IMR-90 (cell line): ENCODE results near the gene ARMC8. TPM values are rescaled to one million over a fixed set of nuclear protein-coding genes. Genes with fewer than 3 reads are reported as not detected.

ENCODE experiments used
- ATAC-seq: fragments of 200-7000 bp; cut with Tn5 transposase; 2 replicates; pipeline ENCODE4 v1.9.1; 2020; ENCODE audit warnings: low read depth, mild to moderate bottlenecking, moderate library complexity
- BruUV-seq: library from RNA; stranded (reverse); fragments of 400-500 nt; replicated peaks from 2 replicates; lab custom pipeline; 2021; lab: Mats Ljungman, UMichigan
- CTCF ChIA-PET: fragments of 300-600 bp; formaldehyde crosslinking; extraction: SDS; loops from one replicate; lab custom pipeline; 2021; ENCODE audit warnings: antibody characterized with exemption; lab: Yijun Ruan, JAX
- POLR2A ChIA-PET: fragments of 300-600 bp; sonication (Branson Sonifier 250); formaldehyde crosslinking; loops from one replicate; lab custom pipeline; 2022; ENCODE audit warnings: antibody characterized with exemption; ENCODE audit not compliant: unreplicated experiment; lab: Charles Lee
- DNase-seq: peaks from one replicate; pipeline ENCODE4 v3.0.0; 2013
- H2AFZ ChIP-seq: replicated peaks from 2 replicates; pipeline ENCODE3; 2013; ENCODE audit warnings: low read length, mild to moderate bottlenecking; ENCODE audit not compliant: poor library complexity
- H2AK5ac ChIP-seq: 2 replicates; pipeline ENCODE4 v1.6.1; 2013; ENCODE audit warnings: low read depth, low read length, inconsistent platforms
- H2AK9ac ChIP-seq: replicated peaks from 2 replicates; pipeline ENCODE3; 2013; ENCODE audit warnings: mild to moderate bottlenecking, low read depth, low read length, moderate library complexity; ENCODE audit not compliant: poor library complexity
- H2BK120ac ChIP-seq: 2 replicates; pipeline ENCODE4 v1.6.1; 2013; ENCODE audit warnings: low read depth, low read length, inconsistent platforms
- H2BK15ac ChIP-seq: 3 replicates; pipeline ENCODE4 v1.6.1; 2013; ENCODE audit warnings: low read depth, low read length, inconsistent platforms
- H2BK20ac ChIP-seq: 2 replicates; pipeline ENCODE4 v1.6.1; 2013; ENCODE audit warnings: low read depth, mild to moderate bottlenecking, inconsistent platforms, low read length, moderate library complexity
- H2BK5ac ChIP-seq: 2 replicates; pipeline ENCODE4 v1.6.1; 2013; ENCODE audit warnings: mild to moderate bottlenecking, low read depth, low read length, inconsistent platforms; ENCODE audit not compliant: poor library complexity, severe bottlenecking
- H3K14ac ChIP-seq: replicated peaks from 2 replicates; pipeline ENCODE4 v1.6.1; 2013; ENCODE audit warnings: low read depth, low read length, inconsistent platforms
- H3K18ac ChIP-seq: 2 replicates; pipeline ENCODE4 v1.6.1; 2013; ENCODE audit warnings: low read depth, low read length, control low read depth
- H3K23ac ChIP-seq: 2 replicates; pipeline ENCODE4 v1.6.1; 2013; ENCODE audit warnings: low read depth, low read length, inconsistent platforms
- H3K27ac ChIP-seq: 2 replicates; pipeline ENCODE4 v1.5.1; 2013; ENCODE audit warnings: mild to moderate bottlenecking, control low read depth, low read length; ENCODE audit not compliant: insufficient read depth
- H3K27me3 ChIP-seq: 2 replicates; pipeline ENCODE4 v1.6.1; 2013; ENCODE audit warnings: low read length; ENCODE audit not compliant: control insufficient read depth, insufficient read depth
- H3K36me3 ChIP-seq: 2 replicates; pipeline ENCODE4 v1.6.1; 2013; ENCODE audit warnings: low read length, mixed read lengths; ENCODE audit not compliant: control insufficient read depth, insufficient read depth
- H3K4ac ChIP-seq: 2 replicates; pipeline ENCODE4 v1.6.1; 2013; ENCODE audit warnings: low read depth, low read length, inconsistent platforms
- H3K4me1 ChIP-seq: 2 replicates; pipeline ENCODE4 v1.6.1; 2013; ENCODE audit warnings: low read length, mixed read lengths; ENCODE audit not compliant: control insufficient read depth, insufficient read depth
- H3K4me2 ChIP-seq: 2 replicates; pipeline ENCODE4 v1.6.1; 2013; ENCODE audit warnings: low read depth, mild to moderate bottlenecking, control low read depth, low read length, moderate library complexity
- H3K4me3 ChIP-seq: 2 replicates; pipeline ENCODE4 v1.5.1; 2013; ENCODE audit warnings: low read depth, mild to moderate bottlenecking, control low read depth, low read length, moderate library complexity; ENCODE audit not compliant: insufficient read depth
- H3K56ac ChIP-seq: 2 replicates; pipeline ENCODE4 v1.6.1; 2013; ENCODE audit warnings: low read length, inconsistent platforms; ENCODE audit not compliant: insufficient read depth; ENCODE audit errors: extremely low read depth
- H3K79me1 ChIP-seq, 2 experiments: 2 replicates each; pipeline ENCODE4 v1.6.1; 2013; ENCODE audit warnings: low read length in 2 of 2, inconsistent platforms in 1 of 2, low read depth in 1 of 2
- H3K9ac ChIP-seq: 2 replicates; pipeline ENCODE4 v1.6.1; 2013; ENCODE audit warnings: low read depth, low read length, control low read depth
- H3K9me1 ChIP-seq: 2 replicates; pipeline ENCODE4 v1.6.1; 2013; ENCODE audit warnings: low read length, inconsistent platforms; ENCODE audit not compliant: insufficient read depth
- H3K9me3 ChIP-seq: 2 replicates; pipeline ENCODE4 v1.6.1; 2013; ENCODE audit warnings: low read length; ENCODE audit not compliant: control insufficient read depth, insufficient read depth
- H4K20me1 ChIP-seq: 2 replicates; pipeline ENCODE4 v1.6.1; 2013; ENCODE audit warnings: low read length, inconsistent platforms; ENCODE audit not compliant: insufficient read depth
- H4K5ac ChIP-seq: 2 replicates; pipeline ENCODE4 v1.6.1; 2013; ENCODE audit warnings: mild to moderate bottlenecking, low read depth, low read length, control low read depth
- H4K8ac ChIP-seq, 2 experiments: 2 replicates each; pipeline ENCODE4 v1.6.1; 2013; ENCODE audit warnings: low read depth in 2 of 2, low read length in 2 of 2, control low read depth in 1 of 2, inconsistent platforms in 1 of 2
- H4K91ac ChIP-seq: 2 replicates; pipeline ENCODE4 v1.6.1; 2013; ENCODE audit warnings: low read depth, low read length, inconsistent platforms; ENCODE audit not compliant: insufficient read depth
- CEBPB ChIP-seq: IDR thresholded peaks from 2 replicates; pipeline ENCODE4 v1.6.1; 2012; ENCODE audit warnings: low read depth, low read length, improper control_type of control experiment
- MAZ ChIP-seq: IDR thresholded peaks from 2 replicates; pipeline ENCODE4 v1.6.1; 2012; ENCODE audit warnings: low read depth, mild to moderate bottlenecking, low read length, improper control_type of control experiment, moderate library complexity, borderline replicate concordance
- WGBS, 2 experiments: methylation state at CpG; one replicate each; pipeline versions ENCODE4 v1.1.5 to v1.1.7; 2013; ENCODE audit warnings: missing lambda C conversion rate in 2 of 2; ENCODE audit not compliant: insufficient read length in 1 of 2; ENCODE audit errors: extremely low coverage in 2 of 2; 5-methylcytosine and 5-hydroxymethylcytosine counted together
- dilution Hi-C: fragments of 300-500 bp; cut with HindIII; formaldehyde crosslinking; loops from one replicate; pipeline ENCODE4 v1.14.3; 2018; ENCODE audit warnings: low sequenced_read_pairs; ENCODE audit not compliant: unreplicated experiment
- in situ Hi-C: fragments of 300-500 bp; cut with MboI; formaldehyde crosslinking; loops from 3 replicates; pipeline ENCODE4 v1.14.3; 2019; ENCODE audit warnings: low sequenced_read_pairs, inconsistent platforms, mixed read lengths
- intact Hi-C: fragments of 100-400 bp; cut with micrococcal nuclease; formaldehyde crosslinking; loops from 2 replicates; pipeline ENCODE4 v1.10.0; 2022
- polyA plus RNA-seq, 3 experiments: library from polyadenylated mRNA; depleted of rRNA; stranded (reverse); fragments of >200 nt; gene quantifications; 2 replicates each; pipeline ENCODE4 v1.2.3, GENCODE V29; 2012; ENCODE audit warnings: low replicate concordance in 1 of 3
- total RNA-seq: library from RNA; depleted of rRNA; stranded (reverse); fragments of >200 nt; gene quantifications from 2 replicates; pipeline ENCODE4 v1.2.3, GENCODE V29; 2012
- TF ChIP-seq, protein P1 (sequence below): conservative IDR thresholded peaks from 2 replicates; pipeline ENCODE4 v1.5.1; 2012; ENCODE audit warnings: mild to moderate bottlenecking, low read depth, low read length, improper control_type of control experiment

ARMC8 gene
- total and polyA plus RNA-seq, 2 of the 4 experiments (the other 2 are of a cell fraction) = 39.1 to 75.1 TPM

DNA sequence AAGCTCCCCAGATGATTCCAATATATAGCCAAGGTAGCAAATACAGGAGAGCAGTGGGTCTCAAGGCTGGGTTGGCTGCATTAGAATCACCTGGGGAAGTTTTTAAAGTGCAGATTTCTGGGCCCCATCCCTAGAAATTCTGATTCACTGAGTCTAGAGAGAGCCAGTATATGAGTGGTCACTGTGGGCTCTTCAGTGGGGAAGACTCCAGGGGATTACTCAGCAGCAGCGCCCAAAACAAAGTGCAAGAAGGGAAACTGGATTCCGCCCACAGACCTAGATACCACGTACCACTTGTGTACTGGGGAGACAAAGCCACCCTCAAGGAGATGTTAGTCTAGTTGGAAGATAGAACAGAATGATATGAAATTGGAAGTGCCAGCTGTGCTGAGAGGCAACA lies 102.6 kb downstream of the ARMC8 start:
- Histone ChIP-seq H4K5ac (no peak overlapping the region), H3K27me3 (no peaks in the 10 kb centered on the region), H2AFZ (no peak overlapping the region), H2BK120ac (no peak overlapping the region), H3K14ac (no peak overlapping the region), H3K56ac (no peak overlapping the region), H3K9me3 (no peaks in the 10 kb centered on the region), H4K20me1 (no peaks in the 10 kb centered on the region), H3K4ac (no peak overlapping the region), H3K4me1 (no peaks in the 10 kb centered on the region), H3K36me3 (peaks cover 34% of the 10 kb centered on the region), H4K91ac (no peak overlapping the region), H3K4me2 (no peak overlapping the region), H3K23ac (no peak overlapping the region), H3K27ac (no peak overlapping the region), H2AK5ac (no peak overlapping the region), H3K18ac (no peak overlapping the region), H2BK15ac (no peak overlapping the region), H2BK5ac (no peak overlapping the region), H3K79me1 (no peaks in the 10 kb centered on the region), H3K9me1 (peaks cover 3% of the 10 kb centered on the region; the same call in 1 of the 2 replicates), H4K8ac (no peak overlapping the region), H3K4me3 (no peak overlapping the region), H2BK20ac (no peak overlapping the region), H3K9ac (no peak overlapping the region), H2AK9ac (no peak overlapping the region)
- in situ Hi-C loops (no loop called here), intact Hi-C loops (no loop called here), dilution Hi-C loops (no loop called here)
- ChIA-PET POLR2A (no interaction called here), CTCF (no interaction called here)
- no CpG with 5 or more reads among the region's 3 CpGs for WGBS, 2 experiments
- TF ChIP-seq, protein P1, sequence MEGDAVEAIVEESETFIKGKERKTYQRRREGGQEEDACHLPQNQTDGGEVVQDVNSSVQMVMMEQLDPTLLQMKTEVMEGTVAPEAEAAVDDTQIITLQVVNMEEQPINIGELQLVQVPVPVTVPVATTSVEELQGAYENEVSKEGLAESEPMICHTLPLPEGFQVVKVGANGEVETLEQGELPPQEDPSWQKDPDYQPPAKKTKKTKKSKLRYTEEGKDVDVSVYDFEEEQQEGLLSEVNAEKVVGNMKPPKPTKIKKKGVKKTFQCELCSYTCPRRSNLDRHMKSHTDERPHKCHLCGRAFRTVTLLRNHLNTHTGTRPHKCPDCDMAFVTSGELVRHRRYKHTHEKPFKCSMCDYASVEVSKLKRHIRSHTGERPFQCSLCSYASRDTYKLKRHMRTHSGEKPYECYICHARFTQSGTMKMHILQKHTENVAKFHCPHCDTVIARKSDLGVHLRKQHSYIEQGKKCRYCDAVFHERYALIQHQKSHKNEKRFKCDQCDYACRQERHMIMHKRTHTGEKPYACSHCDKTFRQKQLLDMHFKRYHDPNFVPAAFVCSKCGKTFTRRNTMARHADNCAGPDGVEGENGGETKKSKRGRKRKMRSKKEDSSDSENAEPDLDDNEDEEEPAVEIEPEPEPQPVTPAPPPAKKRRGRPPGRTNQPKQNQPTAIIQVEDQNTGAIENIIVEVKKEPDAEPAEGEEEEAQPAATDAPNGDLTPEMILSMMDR = no peak
- TF ChIP-seq CEBPB (no peak), MAZ (no peak)
- no peak for ATAC-seq
- BruUV-seq = no TSS peak
- no peak for DNase-seq
